Upper lobe of left lung (tissue), 4 donors: ENCODE measurements around the gene SWAP70.
A peak's percentile ranks its signal among the peaks of the same experiment; 100 is the strongest.

Source experiments
- POLR2A ChIP-seq, 4 donors: fragments of 450-650 bp; IDR thresholded peaks; one replicate each; pipeline ENCODE4 v1.5.1; 2016 to 2017; ENCODE audit warnings: antibody characterized with exemption in 4 of 4, mild to moderate bottlenecking in 2 of 4
- POLR2AphosphoS5 ChIP-seq, 2 donors: sonication (generic); formaldehyde crosslinking; IDR thresholded peaks; one replicate each; pipeline ENCODE4 v1.5.1; 2017; ENCODE audit warnings: antibody characterized with exemption in 2 of 2
- TF ChIP-seq, protein P1 (sequence below), 6 experiments: fragments of 450-650 bp in 4 of 6; fragments of 200-600 bp in 2 of 6; sonication (generic) in 2 of 6; IDR thresholded peaks; one replicate each; pipeline ENCODE4 v1.5.1; 2016 to 2019; ENCODE audit warnings: antibody characterized with exemption in 6 of 6

DNA sequence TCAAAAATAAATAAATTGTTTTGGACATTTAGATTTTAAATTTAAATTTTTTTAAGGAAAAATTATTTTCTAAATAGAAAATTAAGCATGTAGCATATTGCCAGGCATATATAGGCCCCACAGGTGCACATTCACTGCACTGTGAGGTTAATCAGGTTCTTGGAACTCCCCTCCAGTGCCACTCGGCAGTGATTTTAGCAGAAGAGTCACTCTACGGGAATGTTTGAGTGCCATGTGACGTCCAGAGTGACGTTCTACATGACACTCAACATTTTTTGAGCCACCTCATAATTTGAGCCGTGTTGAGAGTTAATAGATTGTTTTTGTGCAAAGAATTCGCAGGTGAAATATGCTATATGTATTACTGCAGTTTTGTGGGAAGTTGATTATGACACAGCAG, 77.4 kb downstream of the SWAP70 start:
- TF ChIP-seq, protein P1, sequence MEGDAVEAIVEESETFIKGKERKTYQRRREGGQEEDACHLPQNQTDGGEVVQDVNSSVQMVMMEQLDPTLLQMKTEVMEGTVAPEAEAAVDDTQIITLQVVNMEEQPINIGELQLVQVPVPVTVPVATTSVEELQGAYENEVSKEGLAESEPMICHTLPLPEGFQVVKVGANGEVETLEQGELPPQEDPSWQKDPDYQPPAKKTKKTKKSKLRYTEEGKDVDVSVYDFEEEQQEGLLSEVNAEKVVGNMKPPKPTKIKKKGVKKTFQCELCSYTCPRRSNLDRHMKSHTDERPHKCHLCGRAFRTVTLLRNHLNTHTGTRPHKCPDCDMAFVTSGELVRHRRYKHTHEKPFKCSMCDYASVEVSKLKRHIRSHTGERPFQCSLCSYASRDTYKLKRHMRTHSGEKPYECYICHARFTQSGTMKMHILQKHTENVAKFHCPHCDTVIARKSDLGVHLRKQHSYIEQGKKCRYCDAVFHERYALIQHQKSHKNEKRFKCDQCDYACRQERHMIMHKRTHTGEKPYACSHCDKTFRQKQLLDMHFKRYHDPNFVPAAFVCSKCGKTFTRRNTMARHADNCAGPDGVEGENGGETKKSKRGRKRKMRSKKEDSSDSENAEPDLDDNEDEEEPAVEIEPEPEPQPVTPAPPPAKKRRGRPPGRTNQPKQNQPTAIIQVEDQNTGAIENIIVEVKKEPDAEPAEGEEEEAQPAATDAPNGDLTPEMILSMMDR (IDR thresholded peaks at IDR 0.05): no peak
- TF ChIP-seq POLR2AphosphoS5 (IDR thresholded peaks at IDR 0.05) (peak; percentile 58 to 80), POLR2A (IDR thresholded peaks at IDR 0.05) (no peak)
